Measurements from ENCODE around the gene DHRS9.

GRCh38 chr2:169031202-169031601 lies 38.2 kb upstream of the DHRS9 start, which contains the start of gene ABCB11:
- TF ChIP-seq CTCF (IDR thresholded peaks at IDR 0.05) (no peak), POLR2A (IDR thresholded peaks at IDR 0.05) (no peak)

Measured in testis (tissue), 2 donors.